Measurements from ENCODE around the gene PDZD2. TPM values are rescaled to one million over a fixed set of nuclear protein-coding genes. Genes with fewer than 3 reads are reported as not detected.

Gene PDZD2
- total and polyA plus RNA-seq, 7 donors, result 1.2 to 11.7 (median 7.1) TPM

- Histone ChIP-seq H3K4me3 (no peak overlapping the region), H3K4me1 (peaks cover 0 to 26% (median 22%) of the 10 kb centered on the region in 4 donors), H3K36me3 (peaks cover 11 to 85% (median 46%) of the 10 kb centered on the region in 4 donors), H3K9me3 (no peaks in the 10 kb centered on the region), H3K27ac (no peak overlapping the region), H3K27me3 (no peaks in the 10 kb centered on the region)
- 95 to 96% methylated on average over 12 of the region's 12 CpGs for WGBS, 2 donors
- TF ChIP-seq CTCF (IDR thresholded peaks at IDR 0.05), result no peak
- no peak for TF ChIP-seq EP300 (IDR thresholded peaks at IDR 0.05)
- no peak for TF ChIP-seq POLR2A (IDR thresholded peaks at IDR 0.05)
- no peak for TF ChIP-seq POLR2AphosphoS5 (IDR thresholded peaks at IDR 0.05)
- DNase-seq, result no peak
- intact Hi-C loops (cut with DNase I), result no loop called here
These were observed 464.6 kb downstream of the PDZD2 start for GRCh38 chr5:32103521-32103920.

DNA sequence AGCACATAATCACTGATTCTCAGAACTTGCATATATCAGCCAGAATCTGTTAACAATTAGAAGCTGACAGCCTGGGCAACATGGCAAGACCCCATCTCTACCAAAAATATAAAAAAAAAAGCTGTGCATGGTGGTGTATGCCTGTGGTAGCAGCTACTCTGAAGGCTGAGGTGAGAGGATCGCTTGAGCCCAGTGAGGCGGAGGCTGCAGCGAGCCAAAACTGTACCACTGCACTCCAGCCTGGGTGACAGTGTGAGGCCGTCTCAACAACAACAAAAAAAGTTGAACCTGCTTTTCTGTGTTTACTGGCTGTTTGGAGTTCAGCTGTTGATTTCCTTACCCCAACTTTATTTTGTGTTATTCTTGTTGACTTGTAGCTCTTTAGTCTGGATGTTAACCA is 468.4 kb downstream of the PDZD2 start:
- Histone ChIP-seq H3K36me3 (peaks cover 11 to 98% (median 46%) of the 10 kb centered on the region in 4 donors), H3K27me3 (no peaks in the 10 kb centered on the region), H3K9me3 (no peaks in the 10 kb centered on the region), H3K4me3 (no peak overlapping the region), H3K27ac (no peak overlapping the region), H3K4me1 (no peaks in the 10 kb centered on the region)
- DNase-seq, result no peak
- intact Hi-C loops (cut with DNase I), result no loop called here
- WGBS, 2 donors, result 94 to 99% methylated on average over 4 of the region's 4 CpGs
- TF ChIP-seq CTCF (IDR thresholded peaks at IDR 0.05), result no peak
- peak in 1 of 4 donors; percentile 32 for TF ChIP-seq POLR2AphosphoS5 (IDR thresholded peaks at IDR 0.05)
- TF ChIP-seq EP300 (IDR thresholded peaks at IDR 0.05), result no peak
- TF ChIP-seq POLR2A (IDR thresholded peaks at IDR 0.05), result no peak

DNA sequence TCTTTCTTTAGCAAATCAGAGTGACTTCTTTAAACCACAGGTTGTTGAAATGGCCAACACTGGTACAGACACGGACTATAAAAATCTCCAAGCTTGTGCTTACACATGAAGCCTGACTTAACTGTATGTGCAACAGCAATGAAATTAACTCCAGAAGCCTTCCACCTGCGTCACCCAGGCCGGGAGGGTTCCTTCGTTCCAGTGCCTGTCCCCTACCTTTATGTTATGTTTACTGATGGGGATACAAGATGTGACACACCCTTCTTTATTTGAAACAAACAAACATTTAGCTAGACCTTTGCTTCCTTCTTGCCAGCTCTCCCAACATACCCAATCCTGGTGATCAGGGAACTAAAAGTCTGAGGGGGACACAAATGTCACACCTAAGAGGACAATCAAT is 469.2 kb downstream of the PDZD2 start:
- Histone ChIP-seq H3K27me3 (no peaks in the 10 kb centered on the region), H3K4me1 (no peaks in the 10 kb centered on the region), H3K9me3 (no peaks in the 10 kb centered on the region), H3K36me3 (peaks cover 11 to 92% (median 43%) of the 10 kb centered on the region in 4 donors), H3K4me3 (no peak overlapping the region), H3K27ac (no peak overlapping the region)
- whole genome bisulfite sequencing, 2 donors, result 22 to 70% methylated on average over 4 of the region's 4 CpGs
- TF ChIP-seq POLR2AphosphoS5 (IDR thresholded peaks at IDR 0.05) (no peak), EP300 (IDR thresholded peaks at IDR 0.05) (no peak), CTCF (IDR thresholded peaks at IDR 0.05) (no peak), POLR2A (IDR thresholded peaks at IDR 0.05) (no peak)
- intact Hi-C loops (cut with DNase I), result no loop called here
- DNase-seq, result no peak

GRCh38 chr5:32109236-32109635 is 470.3 kb downstream of the PDZD2 start:
- no peak for TF ChIP-seq POLR2AphosphoS5 (IDR thresholded peaks at IDR 0.05)
- no peak for TF ChIP-seq CTCF (IDR thresholded peaks at IDR 0.05)
- TF ChIP-seq EP300 (IDR thresholded peaks at IDR 0.05), result no peak
- TF ChIP-seq POLR2A (IDR thresholded peaks at IDR 0.05), result no peak
- Histone ChIP-seq H3K36me3 (peaks cover 6 to 89% (median 35%) of the 10 kb centered on the region in 4 donors), H3K4me3 (no peak overlapping the region), H3K27ac (no peak overlapping the region), H3K9me3 (no peaks in the 10 kb centered on the region), H3K27me3 (no peaks in the 10 kb centered on the region), H3K4me1 (no peaks in the 10 kb centered on the region)
- no peak for DNase-seq
- WGBS, 2 donors, result 85 to 92% methylated on average over 10 of the region's 10 CpGs
- intact Hi-C loops (cut with DNase I), result no loop called here

GRCh38 chr5:32110111-32110696 is 471.3 kb downstream of the PDZD2 start:
- no peak for DNase-seq
- peaks cover 6 to 83% (median 28%) of the 10 kb centered on the region in 4 donors for H3K36me3 ChIP-seq
- H3K27me3 ChIP-seq, result no peaks in the 10 kb centered on the region
- H3K4me1 ChIP-seq, result no peaks in the 10 kb centered on the region
- no peak overlapping the region for H3K27ac ChIP-seq
- TF ChIP-seq POLR2AphosphoS5 (IDR thresholded peaks at IDR 0.05) (no peak), CTCF (IDR thresholded peaks at IDR 0.05) (no peak), EP300 (IDR thresholded peaks at IDR 0.05) (no peak), POLR2A (IDR thresholded peaks at IDR 0.05) (no peak)
- 93 to 95% methylated on average over 5 of the region's 5 CpGs for WGBS, 2 donors
- intact Hi-C loops (cut with DNase I), result no loop called here
- no peaks in the 10 kb centered on the region for H3K9me3 ChIP-seq
- H3K4me3 ChIP-seq, result no peak overlapping the region

Measured in sigmoid colon (tissue), 7 donors.